ENCODE data around the gene COMT.

DNA sequence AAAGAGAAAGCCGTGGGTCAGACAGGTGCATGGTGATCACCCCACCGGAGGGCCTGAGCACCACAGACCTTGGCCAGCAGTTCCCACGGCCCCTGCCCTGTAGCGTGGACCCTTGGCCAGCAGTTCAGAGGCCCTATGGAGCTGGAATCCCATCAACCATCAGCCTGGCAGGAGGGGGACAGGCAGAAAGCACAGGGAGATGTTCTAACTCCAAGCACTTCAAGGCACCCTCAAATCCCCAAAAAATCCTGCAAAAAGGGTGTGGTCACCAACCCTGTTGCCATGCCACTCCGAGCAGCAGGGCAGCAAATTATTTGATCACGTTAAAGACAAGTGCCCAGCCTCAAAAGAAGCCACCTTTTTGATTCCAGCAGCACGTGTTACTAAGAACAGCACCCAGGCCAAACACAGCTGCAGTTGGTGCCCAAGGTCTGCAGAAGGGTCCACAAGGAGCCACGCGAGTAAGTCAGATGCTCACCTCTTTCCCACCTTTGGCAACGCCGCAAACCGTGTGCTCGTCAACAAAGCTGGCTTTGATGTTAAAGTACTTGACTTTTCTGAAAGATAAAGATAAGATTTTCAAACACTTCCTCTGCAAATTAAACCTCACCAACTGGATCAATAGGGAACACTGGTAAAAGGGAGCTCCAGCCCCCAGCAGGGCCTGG, 26.2 kb upstream of the COMT start:
- TF ChIP-seq, protein P1, sequence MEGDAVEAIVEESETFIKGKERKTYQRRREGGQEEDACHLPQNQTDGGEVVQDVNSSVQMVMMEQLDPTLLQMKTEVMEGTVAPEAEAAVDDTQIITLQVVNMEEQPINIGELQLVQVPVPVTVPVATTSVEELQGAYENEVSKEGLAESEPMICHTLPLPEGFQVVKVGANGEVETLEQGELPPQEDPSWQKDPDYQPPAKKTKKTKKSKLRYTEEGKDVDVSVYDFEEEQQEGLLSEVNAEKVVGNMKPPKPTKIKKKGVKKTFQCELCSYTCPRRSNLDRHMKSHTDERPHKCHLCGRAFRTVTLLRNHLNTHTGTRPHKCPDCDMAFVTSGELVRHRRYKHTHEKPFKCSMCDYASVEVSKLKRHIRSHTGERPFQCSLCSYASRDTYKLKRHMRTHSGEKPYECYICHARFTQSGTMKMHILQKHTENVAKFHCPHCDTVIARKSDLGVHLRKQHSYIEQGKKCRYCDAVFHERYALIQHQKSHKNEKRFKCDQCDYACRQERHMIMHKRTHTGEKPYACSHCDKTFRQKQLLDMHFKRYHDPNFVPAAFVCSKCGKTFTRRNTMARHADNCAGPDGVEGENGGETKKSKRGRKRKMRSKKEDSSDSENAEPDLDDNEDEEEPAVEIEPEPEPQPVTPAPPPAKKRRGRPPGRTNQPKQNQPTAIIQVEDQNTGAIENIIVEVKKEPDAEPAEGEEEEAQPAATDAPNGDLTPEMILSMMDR (IDR thresholded peaks at IDR 0.05 in 8 of 11, conservative IDR thresholded peaks at IDR 0.05 in 3 of 11), result no peak
- TF ChIP-seq POLR2AphosphoS5 (IDR thresholded peaks at IDR 0.05), result no peak
